K562 (cell line): ENCODE results near the gene TMC8. TPM values are rescaled to one million over a fixed set of nuclear protein-coding genes. Genes with fewer than 3 reads are reported as not detected.

Experiments used
- ATAC-seq: fragments of 200-7000 bp; cut with Tn5 transposase; 3 replicates; pipeline ENCODE4 v1.9.1; 2020; ENCODE audit warnings: moderate library complexity
- BruUV-seq: library from RNA; stranded (reverse); fragments of 400-500 nt; replicated peaks from 2 replicates; lab custom pipeline; 2021; lab: Mats Ljungman, UMichigan
- CTCF ChIA-PET: fragments of 300-600 bp; formaldehyde crosslinking; extraction: SDS; loops from one replicate; lab custom pipeline; 2021; ENCODE audit warnings: low intra/inter-chr PET ratio; lab: Yijun Ruan, JAX
- POLR2A ChIA-PET: fragments of 300-600, 350-650 bp; sonication (Branson Sonifier 250); formaldehyde crosslinking; extraction: SDS; loops from one replicate; lab custom pipeline; 2021; ENCODE audit warnings: antibody characterized with exemption, inconsistent platforms; lab: Yijun Ruan, JAX
- DNase-seq, 4 experiments: peaks; one replicate each; pipeline versions ENCODE4 v3.0.0 to v3.0.0-alpha.2; 2011 to 2018; ENCODE audit warnings: low spot score in 3 of 4, mixed read lengths in 3 of 4; ENCODE audit errors: extremely low read depth in 1 of 4
- FAIRE-seq: peaks from 2 replicates; lab custom pipeline; 2011; peaks lifted over from hg19 to GRCh38; lab: Jason Lieb, UNC
- H2AFZ ChIP-seq: 2 replicates; pipeline ENCODE4 v1.6.0; 2011; ENCODE audit warnings: low read depth, low read length, control low read depth, inconsistent platforms
- H3K27ac ChIP-seq: fragments of 200-600 bp; 3 replicates; pipeline ENCODE4 v1.8.0; 2011; ENCODE audit warnings: low read depth, mild to moderate bottlenecking, control low read depth, inconsistent platforms, low read length, moderate library complexity, mixed read lengths; ENCODE audit errors: extremely low read depth
- H3K27me3 ChIP-seq, 2 experiments: fragments of 300-600 bp in 1 of 2; 2 replicates in 1 of 2; 3 replicates in 1 of 2; pipeline versions ENCODE4 v1.6.0 to v1.8.0; 2011; ENCODE audit warnings: inconsistent platforms in 2 of 2, low read length in 2 of 2, mild to moderate bottlenecking in 1 of 2, mixed read lengths in 1 of 2, moderate library complexity in 1 of 2; ENCODE audit not compliant: control insufficient read depth in 2 of 2, insufficient read depth in 2 of 2
- H3K36me3 ChIP-seq: fragments of 300-600 bp; 3 replicates; pipeline ENCODE4 v1.8.0; 2011; ENCODE audit warnings: mild to moderate bottlenecking, low read length, inconsistent platforms; ENCODE audit not compliant: control insufficient read depth, insufficient read depth
- H3K4me1 ChIP-seq, 2 experiments: fragments of 200-600 bp in 1 of 2; replicated peaks in 1 of 2; 2 replicates in 1 of 2; 3 replicates in 1 of 2; pipeline versions ENCODE4 v1.5.1 to v1.8.0; 2011; ENCODE audit warnings: inconsistent platforms in 2 of 2, low read length in 2 of 2, mild to moderate bottlenecking in 1 of 2, mixed read lengths in 1 of 2, moderate library complexity in 1 of 2; ENCODE audit not compliant: control insufficient read depth in 2 of 2, insufficient read depth in 2 of 2
- H3K4me2 ChIP-seq: 2 replicates; pipeline ENCODE4 v1.6.1; 2011; ENCODE audit warnings: low read length, control low read depth, inconsistent platforms, mixed read lengths; ENCODE audit not compliant: insufficient read depth
- H3K4me3 ChIP-seq: fragments of 200-600 bp; sonication (generic), shearing (Covaris generic); 2 replicates; pipeline ENCODE4 v1.5.1; 2016; ENCODE audit warnings: control low read depth, inconsistent platforms
- H3K79me2 ChIP-seq: fragments of 200-600 bp; 3 replicates; pipeline ENCODE4 v1.8.0; 2011; ENCODE audit warnings: low read length, inconsistent platforms; ENCODE audit not compliant: control insufficient read depth, insufficient read depth
- H3K9ac ChIP-seq, 2 experiments: 2 replicates each; pipeline versions ENCODE4 v1.6.0 to v1.6.1; 2011; ENCODE audit warnings: low read depth in 2 of 2, low read length in 2 of 2, control low read depth in 1 of 2, inconsistent platforms in 1 of 2, mild to moderate bottlenecking in 1 of 2, mixed read lengths in 1 of 2; ENCODE audit not compliant: insufficient read depth in 1 of 2
- H3K9me1 ChIP-seq: one replicate; pipeline ENCODE4 v1.6.0; 2011; ENCODE audit warnings: inconsistent platforms, mild to moderate bottlenecking, low read length, moderate library complexity; ENCODE audit not compliant: control insufficient read depth, insufficient read depth
- H3K9me3 ChIP-seq: replicated peaks from 2 replicates; pipeline ENCODE4 v1.5.1; 2011; ENCODE audit warnings: low read depth, low read length, inconsistent platforms; ENCODE audit not compliant: control insufficient read depth, insufficient read depth
- H4K20me1 ChIP-seq: replicated peaks from 2 replicates; pipeline ENCODE4 v1.6.1; 2011; ENCODE audit warnings: low read length, inconsistent platforms, mixed read lengths; ENCODE audit not compliant: control insufficient read depth, insufficient read depth
- ILK ChIP-seq: fragments of 450-650 bp; IDR thresholded peaks from 2 replicates; pipeline ENCODE4 v1.6.1; 2016; ENCODE audit warnings: missing genetic modification characterization, low read depth, mild to moderate bottlenecking, missing compliant biosample characterization, moderate library complexity, borderline replicate concordance
- SP2 ChIP-seq: IDR thresholded peaks from 2 replicates; pipeline ENCODE4 v1.6.1; 2011; ENCODE audit warnings: mild to moderate bottlenecking, low read depth, low read length, moderate library complexity; ENCODE audit not compliant: poor library complexity, severe bottlenecking; ENCODE audit errors: extremely low read depth
- ZFP1 ChIP-seq: fragments of 450-650 bp; formaldehyde crosslinking; IDR thresholded peaks from 2 replicates; pipeline ENCODE4 v1.4.0; 2020; ENCODE audit warnings: mild to moderate bottlenecking, mixed read lengths
- ZKSCAN8 ChIP-seq: fragments of 200-800 bp; sonication (Bioruptor generic); IDR thresholded peaks from 2 replicates; pipeline ENCODE4 v1.6.1; 2016; ENCODE audit warnings: missing genetic modification characterization, missing compliant biosample characterization
- ZNF263 ChIP-seq: sonication (generic); formaldehyde crosslinking; IDR thresholded peaks from 2 replicates; pipeline ENCODE4 v1.8.0; 2022; ENCODE audit warnings: mild to moderate bottlenecking, missing genetic modification reagents, borderline replicate concordance
- WGBS: fragments of 100-300 bp; shearing (Covaris generic); methylation state at CpG from one replicate; pipeline ENCODE4 v1.1.6; 2016; ENCODE audit warnings: low coverage, mixed read lengths; ENCODE audit not compliant: insufficient coverage; ENCODE audit errors: missing lambda C conversion rate; 5-methylcytosine and 5-hydroxymethylcytosine counted together
- in situ Hi-C: fragments of 300-500 bp; cut with MboI; formaldehyde crosslinking; loops from 4 replicates; pipeline ENCODE4 v1.15.0; 2018; ENCODE audit warnings: inconsistent platforms, mixed read lengths
- intact Hi-C: fragments of 100-400 bp; cut with micrococcal nuclease; formaldehyde crosslinking; loops from 2 replicates; pipeline ENCODE4 v1.14.2; 2022
- polyA plus RNA-seq, 8 experiments: library from polyadenylated mRNA; depleted of rRNA in 4 of 8; stranded (reverse) in 5 of 8; unstranded in 3 of 8; fragments of >200 nt; fragmentation: Nextera tagmentation in 2 of 8; fragmentation: Illumina TruSeq in 1 of 8; extraction: Ambion mirVana in 2 of 8; extraction: Trizol in 1 of 8; gene quantifications; 2 replicates each; pipeline versions ENCODE4 v1.2.1 to v1.2.3, GENCODE V29; 2011 to 2014; ENCODE audit warnings: inconsistent platforms in 1 of 8, missing spikeins in 1 of 8
- total RNA-seq, 7 experiments: library from RNA; depleted of rRNA in 6 of 7; stranded (reverse); fragments of >200 nt in 6 of 7; fragmentation: Illumina TruSeq in 2 of 7; extraction: Trizol in 2 of 7; gene quantifications; 2 replicates each; pipeline versions ENCODE4 v1.2.1 to v1.2.3, GENCODE V29; 2011 to 2021; ENCODE audit warnings: low replicate concordance in 1 of 7
- TF ChIP-seq, protein P1 (sequence below): fragments of 450-650 bp; IDR thresholded peaks from 2 replicates; pipeline ENCODE4 v1.6.1; 2018; ENCODE audit not compliant: partially characterized antibody
- TF ChIP-seq, protein P2 (sequence below): fragments of 200-800 bp; sonication (Bioruptor generic); IDR thresholded peaks from 2 replicates; pipeline ENCODE4 v1.6.1; 2017; ENCODE audit warnings: missing genetic modification characterization, missing compliant biosample characterization

Gene TMC8
- total and polyA plus RNA-seq, 9 of the 15 experiments (the other 6 are each of a cell fraction or from before 2014, with no cell fraction given), result 0.13 to 10.9 (median 2.8) TPM

GRCh38 chr17:78151514-78152008, 21.0 kb downstream of the TMC8 start:
- Histone ChIP-seq H3K4me3 (no peak overlapping the region), H3K36me3 (no peaks in the 10 kb centered on the region), H3K9me3 (no peaks in the 10 kb centered on the region), H3K9me1 (peaks cover 2% of the 10 kb centered on the region), H3K27me3 (no peaks in the 10 kb centered on the region), H3K79me2 (peaks cover 20% of the 10 kb centered on the region), H4K20me1 (no peaks in the 10 kb centered on the region), H3K9ac (peak overlapping the region in 1 of 2 experiments; percentile 75; a peak in 1 of 4 replicates), H3K27ac (no peak overlapping the region), H2AFZ (no peak overlapping the region), H3K4me2 (no peak overlapping the region), H3K4me1 (peaks cover 17 to 47% of the 10 kb centered on the region in 2 experiments; a peak in 4 of 5 replicates)
- FAIRE-seq (no peak), DNase-seq (no peak), ATAC-seq (0 out of 3 replicates have a peak, but pooled peaks have one; percentile 16)
- POLR2A ChIA-PET, result interaction anchor here (0.7 to 1.9 kb wide), 2 partner anchors 10 to 39 kb away, joined by 3 to 7 read pairs; no protein-coding TSS in a partner anchor
- WGBS, result 62% methylated on average over 7 of the region's 7 CpGs
- CTCF ChIA-PET, result no interaction called here
- intact Hi-C loops (no loop called here), in situ Hi-C loops (no loop called here)
- BruUV-seq, result no TSS peak
- no peak for TF ChIP-seq ZKSCAN8 (CRISPR knock-in tag)
- TF ChIP-seq ZNF263, result peak; percentile 54; the same call in 1 of the 2 replicates

DNA sequence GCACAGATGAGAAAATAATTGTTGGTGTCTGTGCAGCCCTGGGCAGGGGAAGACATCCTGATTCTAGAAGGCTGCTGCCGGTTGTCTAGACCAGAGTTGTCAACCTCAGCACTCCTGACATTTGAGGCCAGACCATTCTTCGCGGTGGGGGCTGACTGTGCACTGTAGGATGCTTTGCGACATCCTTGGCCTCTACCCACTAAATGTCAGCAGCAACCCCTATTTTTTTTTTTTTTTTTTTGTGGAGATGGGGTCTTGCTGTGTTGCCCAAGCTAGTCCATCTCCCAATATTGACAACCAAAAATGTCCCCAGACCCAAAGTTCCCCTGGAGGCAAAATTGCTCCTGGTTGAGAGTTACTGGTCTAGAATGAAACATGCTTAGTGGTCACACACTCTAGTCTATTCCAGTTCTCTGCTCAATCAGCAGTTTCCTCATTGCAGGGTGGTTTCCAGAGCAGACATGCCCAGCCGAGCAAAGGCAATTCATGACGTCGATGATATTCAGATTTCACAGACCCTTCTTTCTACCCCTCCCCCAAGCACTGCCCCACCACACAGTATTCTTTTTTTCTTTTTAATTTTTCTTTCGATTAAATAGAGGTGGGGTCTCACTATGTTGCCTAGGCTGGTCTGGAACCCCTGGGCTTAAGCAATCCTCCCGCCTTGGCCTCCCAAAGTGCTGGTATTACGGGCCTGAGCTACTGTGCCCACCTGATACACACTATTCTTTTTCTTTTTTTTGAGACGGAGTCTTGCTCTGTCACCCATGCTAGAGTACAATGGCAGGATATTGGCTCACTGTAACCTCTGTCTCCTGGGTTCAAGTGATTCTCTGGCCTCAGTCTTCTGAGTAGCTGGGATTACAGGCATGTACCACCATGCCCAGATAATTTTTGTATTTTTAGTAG, 24.6 kb downstream of the TMC8 start:
- Histone ChIP-seq H3K4me3 (no peak overlapping the region), H2AFZ (no peak overlapping the region), H3K9ac (no peak overlapping the region), H3K4me2 (no peak overlapping the region), H3K9me1 (no peaks in the 10 kb centered on the region), H3K79me2 (no peaks in the 10 kb centered on the region), H3K27ac (no peak overlapping the region), H4K20me1 (no peaks in the 10 kb centered on the region), H3K4me1 (peaks cover 9 to 34% of the 10 kb centered on the region in 2 experiments; a peak in 4 of 5 replicates), H3K9me3 (no peaks in the 10 kb centered on the region), H3K27me3 (no peaks in the 10 kb centered on the region), H3K36me3 (no peaks in the 10 kb centered on the region)
- ChIA-PET CTCF (no interaction called here), POLR2A (no interaction called here)
- BruUV-seq, result no TSS peak
- peak; percentile 36; the same call in 1 of the 3 replicates for ATAC-seq
- no peak for FAIRE-seq
- WGBS, result 74% methylated on average over 11 of the region's 11 CpGs
- in situ Hi-C loops (no loop called here), intact Hi-C loops (no loop called here)
- DNase-seq, result no peak
- TF ChIP-seq SP2 (no peak), ILK (tag) (no peak), ZFP1 (CRISPR knock-in tag) (no peak)
- TF ChIP-seq, protein P1, sequence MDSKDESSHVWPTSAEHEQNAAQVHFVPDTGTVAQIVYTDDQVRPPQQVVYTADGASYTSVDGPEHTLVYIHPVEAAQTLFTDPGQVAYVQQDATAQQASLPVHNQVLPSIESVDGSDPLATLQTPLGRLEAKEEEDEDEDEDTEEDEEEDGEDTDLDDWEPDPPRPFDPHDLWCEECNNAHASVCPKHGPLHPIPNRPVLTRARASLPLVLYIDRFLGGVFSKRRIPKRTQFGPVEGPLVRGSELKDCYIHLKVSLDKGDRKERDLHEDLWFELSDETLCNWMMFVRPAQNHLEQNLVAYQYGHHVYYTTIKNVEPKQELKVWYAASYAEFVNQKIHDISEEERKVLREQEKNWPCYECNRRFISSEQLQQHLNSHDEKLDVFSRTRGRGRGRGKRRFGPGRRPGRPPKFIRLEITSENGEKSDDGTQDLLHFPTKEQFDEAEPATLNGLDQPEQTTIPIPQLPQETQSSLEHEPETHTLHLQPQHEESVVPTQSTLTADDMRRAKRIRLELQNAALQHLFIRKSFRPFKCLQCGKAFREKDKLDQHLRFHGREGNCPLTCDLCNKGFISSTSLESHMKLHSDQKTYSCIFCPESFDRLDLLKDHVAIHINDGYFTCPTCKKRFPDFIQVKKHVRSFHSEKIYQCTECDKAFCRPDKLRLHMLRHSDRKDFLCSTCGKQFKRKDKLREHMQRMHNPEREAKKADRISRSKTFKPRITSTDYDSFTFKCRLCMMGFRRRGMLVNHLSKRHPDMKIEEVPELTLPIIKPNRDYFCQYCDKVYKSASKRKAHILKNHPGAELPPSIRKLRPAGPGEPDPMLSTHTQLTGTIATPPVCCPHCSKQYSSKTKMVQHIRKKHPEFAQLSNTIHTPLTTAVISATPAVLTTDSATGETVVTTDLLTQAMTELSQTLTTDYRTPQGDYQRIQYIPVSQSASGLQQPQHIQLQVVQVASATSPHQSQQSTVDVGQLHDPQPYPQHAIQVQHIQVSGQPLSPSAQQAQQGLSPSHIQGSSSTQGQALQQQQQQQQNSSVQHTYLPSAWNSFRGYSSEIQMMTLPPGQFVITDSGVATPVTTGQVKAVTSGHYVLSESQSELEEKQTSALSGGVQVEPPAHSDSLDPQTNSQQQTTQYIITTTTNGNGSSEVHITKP, result peak; percentile 95
- TF ChIP-seq, protein P2, sequence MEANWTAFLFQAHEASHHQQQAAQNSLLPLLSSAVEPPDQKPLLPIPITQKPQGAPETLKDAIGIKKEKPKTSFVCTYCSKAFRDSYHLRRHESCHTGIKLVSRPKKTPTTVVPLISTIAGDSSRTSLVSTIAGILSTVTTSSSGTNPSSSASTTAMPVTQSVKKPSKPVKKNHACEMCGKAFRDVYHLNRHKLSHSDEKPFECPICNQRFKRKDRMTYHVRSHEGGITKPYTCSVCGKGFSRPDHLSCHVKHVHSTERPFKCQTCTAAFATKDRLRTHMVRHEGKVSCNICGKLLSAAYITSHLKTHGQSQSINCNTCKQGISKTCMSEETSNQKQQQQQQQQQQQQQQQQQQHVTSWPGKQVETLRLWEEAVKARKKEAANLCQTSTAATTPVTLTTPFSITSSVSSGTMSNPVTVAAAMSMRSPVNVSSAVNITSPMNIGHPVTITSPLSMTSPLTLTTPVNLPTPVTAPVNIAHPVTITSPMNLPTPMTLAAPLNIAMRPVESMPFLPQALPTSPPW (CRISPR knock-in tag), result no peak
